Memory B cell (primary cell): ENCODE measurements around the gene RFPL3.
A peak's percentile ranks its signal among the peaks of the same experiment; 100 is the strongest.
"Not testable (repeated sequence)": the region's sequence is repeated elsewhere in the genome, so short reads cannot be mapped to it uniquely, and the experiment has no call there.

ENCODE experiments used
- ATAC-seq: fragments of 150-1000 bp; cut with Tn5 transposase; 2 replicates; pipeline ENCODE4 v1.10.0; 2021; ENCODE audit warnings: low read depth, mild to moderate bottlenecking, moderate library complexity
- DNase-seq, 2 donors: peaks; one replicate each; pipeline ENCODE4 v3.0.0; 2022; ENCODE audit warnings: low spot score in 2 of 2
- H3K27ac Mint-ChIP-seq: one replicate; pipeline ENCODE4 v1.8.0; 2022; ENCODE audit warnings: mild to moderate bottlenecking, moderate library complexity, mixed read lengths
- H3K27me3 Mint-ChIP-seq: one replicate; pipeline ENCODE4 v1.8.0; 2022; ENCODE audit warnings: mixed read lengths
- H3K36me3 Mint-ChIP-seq: one replicate; pipeline ENCODE4 v1.8.0; 2022; ENCODE audit warnings: mild to moderate bottlenecking, mixed read lengths
- H3K4me1 Mint-ChIP-seq: one replicate; pipeline ENCODE4 v1.8.0; 2022; ENCODE audit warnings: mixed read lengths
- H3K4me3 Mint-ChIP-seq: one replicate; pipeline ENCODE4 v1.8.0; 2022; ENCODE audit warnings: mild to moderate bottlenecking, moderate library complexity, mixed read lengths
- H3K9me3 Mint-ChIP-seq: one replicate; pipeline ENCODE4 v1.8.0; 2022; ENCODE audit warnings: mixed read lengths

RFPL3 gene

GRCh38 chr22:32335471-32335870 is 22.2 kb upstream of the RFPL3 start:
- Mint-ChIP-seq H3K36me3 (no peaks in the 10 kb centered on the region), H3K27me3 (peaks cover 32% of the 10 kb centered on the region), H3K9me3 (no peaks in the 10 kb centered on the region), H3K27ac (no peak overlapping the region), H3K4me3 (no peak overlapping the region), H3K4me1 (no peaks in the 10 kb centered on the region)
- ATAC-seq (no peak), DNase-seq (no peak)

- Mint-ChIP-seq H3K27me3 (peaks cover 32% of the 10 kb centered on the region), H3K4me1 (no peaks in the 10 kb centered on the region), H3K4me3 (no peak overlapping the region), H3K9me3 (no peaks in the 10 kb centered on the region), H3K36me3 (no peaks in the 10 kb centered on the region), H3K27ac (no peak overlapping the region)
- DNase-seq (peak in 1 of 2 donors; percentile 0), ATAC-seq (no peak)
Observed at GRCh38 chr22:32336121-32336603, 21.5 kb upstream of the RFPL3 start.

- Mint-ChIP-seq H3K27ac (no peak overlapping the region), H3K4me3 (no peak overlapping the region), H3K4me1 (no peaks in the 10 kb centered on the region), H3K9me3 (no peaks in the 10 kb centered on the region), H3K36me3 (no peaks in the 10 kb centered on the region), H3K27me3 (peaks cover 38% of the 10 kb centered on the region)
- DNase-seq = peak in 1 of 2 donors; percentile 2
- ATAC-seq = no peak
Observed at GRCh38 chr22:32336771-32337424, 20.8 kb upstream of the RFPL3 start.

GRCh38 chr22:32337425-32337824 is 20.2 kb upstream of the RFPL3 start:
- H3K9me3 Mint-ChIP-seq, H3K27ac Mint-ChIP-seq, ATAC-seq, H3K4me1 Mint-ChIP-seq, H3K36me3 Mint-ChIP-seq, H3K4me3 Mint-ChIP-seq: not testable (repeated sequence)
- peaks cover 35% of the 10 kb centered on the region for H3K27me3 Mint-ChIP-seq
- peak in 1 of 2 donors; percentile 2 for DNase-seq

GRCh38 chr22:32338757-32339156 is 18.9 kb upstream of the RFPL3 start:
- no peak overlapping the region for H3K4me3 Mint-ChIP-seq
- no peaks in the 10 kb centered on the region for H3K36me3 Mint-ChIP-seq
- no peaks in the 10 kb centered on the region for H3K4me1 Mint-ChIP-seq
- no peak overlapping the region for H3K27ac Mint-ChIP-seq
- DNase-seq (no peak), ATAC-seq (no peak)
- H3K27me3 Mint-ChIP-seq = peaks cover 32% of the 10 kb centered on the region
- H3K9me3 Mint-ChIP-seq = no peaks in the 10 kb centered on the region

GRCh38 chr22:32339190-32340012 is 18.3 kb upstream of the RFPL3 start:
- Mint-ChIP-seq H3K4me1 (no peaks in the 10 kb centered on the region), H3K27me3 (peaks cover 27% of the 10 kb centered on the region), H3K36me3 (no peaks in the 10 kb centered on the region), H3K27ac (no peak overlapping the region), H3K9me3 (no peaks in the 10 kb centered on the region), H3K4me3 (no peak overlapping the region)
- ATAC-seq (no peak), DNase-seq (peak in 1 of 2 donors; percentile 4)

GRCh38 chr22:32340411-32340810 is 17.3 kb upstream of the RFPL3 start:
- Mint-ChIP-seq H3K9me3 (no peaks in the 10 kb centered on the region), H3K27me3 (peaks cover 23% of the 10 kb centered on the region), H3K36me3 (no peaks in the 10 kb centered on the region), H3K27ac (no peak overlapping the region), H3K4me1 (no peaks in the 10 kb centered on the region), H3K4me3 (no peak overlapping the region)
- peak in 1 of 2 donors; percentile 3 for DNase-seq
- no peak for ATAC-seq

- H3K9me3 Mint-ChIP-seq = no peaks in the 10 kb centered on the region
- H3K4me1 Mint-ChIP-seq = no peaks in the 10 kb centered on the region
- DNase-seq (no peak), ATAC-seq (no peak)
- peaks cover 25% of the 10 kb centered on the region for H3K27me3 Mint-ChIP-seq
- no peak overlapping the region for H3K4me3 Mint-ChIP-seq
- H3K36me3 Mint-ChIP-seq = no peaks in the 10 kb centered on the region
- no peak overlapping the region for H3K27ac Mint-ChIP-seq
Observed at GRCh38 chr22:32341122-32341740, 16.4 kb upstream of the RFPL3 start.

GRCh38 chr22:32342977-32343376 is 14.7 kb upstream of the RFPL3 start:
- no peak for ATAC-seq
- Mint-ChIP-seq H3K27ac (no peak overlapping the region), H3K27me3 (peaks cover 25% of the 10 kb centered on the region)

GRCh38 chr22:32343941-32344340 is 13.7 kb upstream of the RFPL3 start:
- no peaks in the 10 kb centered on the region for H3K4me1 Mint-ChIP-seq
- no peak overlapping the region for H3K27ac Mint-ChIP-seq
- ATAC-seq (no peak), DNase-seq (no peak)
- H3K4me3 Mint-ChIP-seq = no peak overlapping the region
- no peaks in the 10 kb centered on the region for H3K36me3 Mint-ChIP-seq
- peaks cover 23% of the 10 kb centered on the region for H3K27me3 Mint-ChIP-seq
- no peaks in the 10 kb centered on the region for H3K9me3 Mint-ChIP-seq

More at GRCh38 chr22:32342977-32343376, 14.7 kb upstream of the RFPL3 start:
- H3K36me3 Mint-ChIP-seq = no peaks in the 10 kb centered on the region
- no peak overlapping the region for H3K4me3 Mint-ChIP-seq
- DNase-seq = no peak
- H3K4me1 Mint-ChIP-seq = no peaks in the 10 kb centered on the region
- H3K9me3 Mint-ChIP-seq = no peaks in the 10 kb centered on the region

- no peaks in the 10 kb centered on the region for H3K36me3 Mint-ChIP-seq
- H3K27ac Mint-ChIP-seq = no peak overlapping the region
- peaks cover 4% of the 10 kb centered on the region for H3K9me3 Mint-ChIP-seq
- no peak overlapping the region for H3K4me3 Mint-ChIP-seq
- ATAC-seq = no peak
- H3K4me1 Mint-ChIP-seq = no peaks in the 10 kb centered on the region
- peaks cover 5% of the 10 kb centered on the region for H3K27me3 Mint-ChIP-seq
- peak in 1 of 2 donors; percentile 3 for DNase-seq
Observed at GRCh38 chr22:32348031-32348611, 9.5 kb upstream of the RFPL3 start.

GRCh38 chr22:32351875-32352274 is 5.8 kb upstream of the RFPL3 start:
- H3K9me3 Mint-ChIP-seq = not testable (repeated sequence)

GRCh38 chr22:32352681-32353080 is 5.0 kb upstream of the RFPL3 start:
- Mint-ChIP-seq H3K27me3 (peaks cover 2% of the 10 kb centered on the region), H3K4me3 (no peak overlapping the region), H3K27ac (no peak overlapping the region), H3K9me3 (peaks cover 4% of the 10 kb centered on the region), H3K36me3 (no peaks in the 10 kb centered on the region), H3K4me1 (no peaks in the 10 kb centered on the region)
- DNase-seq = peak in 1 of 2 donors; percentile 8
- no peak for ATAC-seq

More at GRCh38 chr22:32351875-32352274, 5.8 kb upstream of the RFPL3 start:
- not testable (repeated sequence) for ATAC-seq, H3K27me3 Mint-ChIP-seq, H3K36me3 Mint-ChIP-seq, H3K4me1 Mint-ChIP-seq, DNase-seq, H3K27ac Mint-ChIP-seq, H3K4me3 Mint-ChIP-seq

- H3K9me3 Mint-ChIP-seq = peaks cover 4% of the 10 kb centered on the region
- no peak overlapping the region for H3K27ac Mint-ChIP-seq
- no peaks in the 10 kb centered on the region for H3K4me1 Mint-ChIP-seq
- DNase-seq (no peak), ATAC-seq (no peak)
- peaks cover 2% of the 10 kb centered on the region for H3K27me3 Mint-ChIP-seq
- H3K36me3 Mint-ChIP-seq = no peaks in the 10 kb centered on the region
- no peak overlapping the region for H3K4me3 Mint-ChIP-seq
Observed at GRCh38 chr22:32353292-32353691, 4.4 kb upstream of the RFPL3 start.
